Measurements from ENCODE around the gene GPR55. TPM values are rescaled to one million over a fixed set of nuclear protein-coding genes. Genes with fewer than 3 reads are reported as not detected.
"Not testable (repeated sequence)": the region's sequence is repeated elsewhere in the genome, so short reads cannot be mapped to it uniquely, and the experiment has no call there.

GPR55 gene
- total RNA-seq, 1 experiment from 2014 or later: 0.07 TPM

GRCh38 chr2:230938098-230938497 is 13.1 kb upstream of the GPR55 start:
- H3K27me3 ChIP-seq (ENCODE audit: low read length): no peaks in the 10 kb centered on the region
- H3F3A ChIP-seq (ENCODE audit: low read length, unreplicated experiment): no peaks in the 10 kb centered on the region
- H3K4me2 ChIP-seq (ENCODE audit: low read length): no peak overlapping the region
- no peaks in the 10 kb centered on the region for H3K9me2 ChIP-seq (replicated peaks; ENCODE audit: low read length)
- ATAC-seq (no peak), DNase-seq (no peak)
- no peaks in the 10 kb centered on the region for H3K4me1 ChIP-seq (ENCODE audit: insufficient read depth, low read length)
- no peaks in the 10 kb centered on the region for H3K79me2 ChIP-seq (ENCODE audit: low read length)
- no peaks in the 10 kb centered on the region for H4K20me1 ChIP-seq (ENCODE audit: low read length)
- BruUV-seq (replicated peaks): no TSS peak
- H3K9ac ChIP-seq (ENCODE audit: low read length): no peak overlapping the region
- no peak overlapping the region for H3K4me3 ChIP-seq (ENCODE audit: low read length)
- ChIA-PET CTCF (no interaction called here), POLR2A (ENCODE audit: unreplicated experiment) (no interaction called here)
- no peak overlapping the region for H3K27ac ChIP-seq (ENCODE audit: low read length)
- intact Hi-C loops (cut with micrococcal nuclease): no loop called here
- H3K36me3 ChIP-seq (ENCODE audit: low read depth, low read length): no peaks in the 10 kb centered on the region
- no peaks in the 10 kb centered on the region for H3K9me3 ChIP-seq (ENCODE audit: low read length)
- no peak overlapping the region for H2AFZ ChIP-seq (ENCODE audit: low read length)
- TF ChIP-seq, protein P1, sequence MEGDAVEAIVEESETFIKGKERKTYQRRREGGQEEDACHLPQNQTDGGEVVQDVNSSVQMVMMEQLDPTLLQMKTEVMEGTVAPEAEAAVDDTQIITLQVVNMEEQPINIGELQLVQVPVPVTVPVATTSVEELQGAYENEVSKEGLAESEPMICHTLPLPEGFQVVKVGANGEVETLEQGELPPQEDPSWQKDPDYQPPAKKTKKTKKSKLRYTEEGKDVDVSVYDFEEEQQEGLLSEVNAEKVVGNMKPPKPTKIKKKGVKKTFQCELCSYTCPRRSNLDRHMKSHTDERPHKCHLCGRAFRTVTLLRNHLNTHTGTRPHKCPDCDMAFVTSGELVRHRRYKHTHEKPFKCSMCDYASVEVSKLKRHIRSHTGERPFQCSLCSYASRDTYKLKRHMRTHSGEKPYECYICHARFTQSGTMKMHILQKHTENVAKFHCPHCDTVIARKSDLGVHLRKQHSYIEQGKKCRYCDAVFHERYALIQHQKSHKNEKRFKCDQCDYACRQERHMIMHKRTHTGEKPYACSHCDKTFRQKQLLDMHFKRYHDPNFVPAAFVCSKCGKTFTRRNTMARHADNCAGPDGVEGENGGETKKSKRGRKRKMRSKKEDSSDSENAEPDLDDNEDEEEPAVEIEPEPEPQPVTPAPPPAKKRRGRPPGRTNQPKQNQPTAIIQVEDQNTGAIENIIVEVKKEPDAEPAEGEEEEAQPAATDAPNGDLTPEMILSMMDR (conservative IDR thresholded peaks at IDR 0.05; ENCODE audit: low read depth, low read length): no peak
- no peak for TF ChIP-seq EZH2phosphoT487 (IDR thresholded peaks at IDR 0.05; ENCODE audit: borderline replicate concordance, low read length)
- no peak for TF ChIP-seq EZH2 (IDR thresholded peaks at IDR 0.05; ENCODE audit: low read length, unreplicated experiment)

- ATAC-seq (no peak), DNase-seq (no peak)
- H4K20me1 ChIP-seq (ENCODE audit: low read length): no peaks in the 10 kb centered on the region
- H3K27me3 ChIP-seq (ENCODE audit: low read length): no peaks in the 10 kb centered on the region
- no peaks in the 10 kb centered on the region for H3K79me2 ChIP-seq (ENCODE audit: low read length)
- H3K9me2 ChIP-seq (replicated peaks; ENCODE audit: low read length): no peaks in the 10 kb centered on the region
- no peak for TF ChIP-seq EZH2 (IDR thresholded peaks at IDR 0.05; ENCODE audit: low read length, unreplicated experiment)
- TF ChIP-seq EZH2phosphoT487 (IDR thresholded peaks at IDR 0.05; ENCODE audit: borderline replicate concordance, low read length): no peak
- TF ChIP-seq, protein P1 (conservative IDR thresholded peaks at IDR 0.05; ENCODE audit: low read depth, low read length): no peak
- no peak overlapping the region for H3K27ac ChIP-seq (ENCODE audit: low read length)
- H3F3A ChIP-seq (ENCODE audit: low read length, unreplicated experiment): no peaks in the 10 kb centered on the region
- no peak overlapping the region for H3K4me2 ChIP-seq (ENCODE audit: low read length)
- no peaks in the 10 kb centered on the region for H3K9me3 ChIP-seq (ENCODE audit: low read length)
- ChIA-PET POLR2A (ENCODE audit: unreplicated experiment) (no interaction called here), CTCF (no interaction called here)
- H3K36me3 ChIP-seq (ENCODE audit: low read depth, low read length): no peaks in the 10 kb centered on the region
- no peak overlapping the region for H3K4me3 ChIP-seq (ENCODE audit: low read length)
- H2AFZ ChIP-seq (ENCODE audit: low read length): no peak overlapping the region
- no peak overlapping the region for H3K9ac ChIP-seq (ENCODE audit: low read length)
- intact Hi-C loops (cut with micrococcal nuclease): no loop called here
- BruUV-seq (replicated peaks): no TSS peak
- no peaks in the 10 kb centered on the region for H3K4me1 ChIP-seq (ENCODE audit: insufficient read depth, low read length)
Observed at GRCh38 chr2:230937362-230937761, 12.3 kb upstream of the GPR55 start.

- H3K4me3 ChIP-seq (ENCODE audit: low read length); H3K79me2 ChIP-seq (ENCODE audit: low read length); H3K9me2 ChIP-seq (replicated peaks; ENCODE audit: low read length); H4K20me1 ChIP-seq (ENCODE audit: low read length); ATAC-seq; H3K9ac ChIP-seq (ENCODE audit: low read length); H3K36me3 ChIP-seq (ENCODE audit: low read depth, low read length); H3K27me3 ChIP-seq (ENCODE audit: low read length); H3K9me3 ChIP-seq (ENCODE audit: low read length); H3K4me1 ChIP-seq (ENCODE audit: insufficient read depth, low read length); intact Hi-C loops (cut with micrococcal nuclease); H3F3A ChIP-seq (ENCODE audit: low read length, unreplicated experiment); CTCF ChIA-PET; H3K4me2 ChIP-seq (ENCODE audit: low read length); POLR2A ChIA-PET (ENCODE audit: unreplicated experiment); DNase-seq; H3K27ac ChIP-seq (ENCODE audit: low read length); BruUV-seq (replicated peaks); H2AFZ ChIP-seq (ENCODE audit: low read length): not testable (repeated sequence)
Observed at GRCh38 chr2:230936243-230936642, 11.2 kb upstream of the GPR55 start.
